Calu3 (cell line): Measurements from ENCODE around the gene ZNF740. TPM values are rescaled to one million over a fixed set of nuclear protein-coding genes. Genes with fewer than 3 reads are reported as not detected.
"Not testable (repeated sequence)": the region's sequence is repeated elsewhere in the genome, so short reads cannot be mapped to it uniquely, and the experiment has no call there.

ENCODE experiments used
- BruUV-seq: library from RNA; stranded (reverse); fragments of 400-500 nt; replicated peaks from 2 replicates; lab custom pipeline; 2021; lab: Mats Ljungman, UMichigan
- CTCF ChIA-PET: fragments of 300-600 bp; sonication (Branson Sonifier 250); formaldehyde crosslinking; loops from one replicate; lab custom pipeline; 2022; ENCODE audit warnings: antibody characterized with exemption; lab: Charles Lee
- DNase-seq: peaks from one replicate; pipeline ENCODE4 v3.0.0; 2022
- H3K27ac Mint-ChIP-seq: one replicate; pipeline ENCODE4 v1.8.0; 2022; ENCODE audit warnings: mixed read lengths; ENCODE audit not compliant: unreplicated experiment
- H3K27me3 Mint-ChIP-seq: one replicate; pipeline ENCODE4 v1.8.0; 2022; ENCODE audit warnings: mixed read lengths; ENCODE audit not compliant: unreplicated experiment
- H3K36me3 Mint-ChIP-seq: one replicate; pipeline ENCODE4 v1.8.0; 2022; ENCODE audit warnings: mild to moderate bottlenecking, moderate library complexity, mixed read lengths; ENCODE audit not compliant: insufficient read depth, unreplicated experiment
- H3K4me1 Mint-ChIP-seq: one replicate; pipeline ENCODE4 v1.8.0; 2022; ENCODE audit warnings: mild to moderate bottlenecking, low read depth, mixed read lengths; ENCODE audit not compliant: unreplicated experiment
- H3K4me3 Mint-ChIP-seq: one replicate; pipeline ENCODE4 v1.8.0; 2022; ENCODE audit warnings: mild to moderate bottlenecking, low read depth, moderate library complexity, mixed read lengths; ENCODE audit not compliant: unreplicated experiment
- H3K9me3 Mint-ChIP-seq: one replicate; pipeline ENCODE4 v1.8.0; 2022; ENCODE audit warnings: low read depth, mixed read lengths; ENCODE audit not compliant: unreplicated experiment
- CTCF ChIP-seq: fragments of 200-600 bp; IDR thresholded peaks from one replicate; pipeline ENCODE4 v1.8.0; 2022; ENCODE audit warnings: antibody characterized with exemption; ENCODE audit not compliant: unreplicated experiment
- intact Hi-C: fragments of 100-400 bp; cut with micrococcal nuclease; formaldehyde crosslinking; loops from one replicate; pipeline ENCODE4 v1.10.0; 2022; ENCODE audit not compliant: unreplicated experiment
- total RNA-seq: library from RNA; stranded (reverse); gene quantifications from 2 replicates; pipeline ENCODE4 v1.2.3, GENCODE V29; 2022

The ZNF740 gene
- total RNA-seq, 1 experiment from 2014 or later, result 32.7 TPM

GRCh38 chr12:53174881-53175491 lies 5.5 kb upstream of the ZNF740 start:
- intact Hi-C loops, result no loop called here
- Mint-ChIP-seq H3K4me1 (peaks cover 17% of the 10 kb centered on the region), H3K9me3 (no peaks in the 10 kb centered on the region), H3K4me3 (no peak overlapping the region), H3K36me3 (peaks cover 5% of the 10 kb centered on the region), H3K27ac (no peak overlapping the region), H3K27me3 (no peaks in the 10 kb centered on the region)
- no TSS peak for BruUV-seq
- TF ChIP-seq CTCF, result no peak
- CTCF ChIA-PET, result interaction anchor here (0.7 to 1.0 kb wide), 2 partner anchors 109 to 121 kb away, joined by 3 to 4 read pairs; partner anchors contain the start of gene PFDN5
- no peak for DNase-seq

- no peak for TF ChIP-seq CTCF
- no peak overlapping the region for H3K4me3 Mint-ChIP-seq
- no TSS peak for BruUV-seq
- peaks cover 18% of the 10 kb centered on the region for H3K4me1 Mint-ChIP-seq
- CTCF ChIA-PET, result no interaction called here
- no peaks in the 10 kb centered on the region for H3K9me3 Mint-ChIP-seq
- intact Hi-C loops, result no loop called here
- no peaks in the 10 kb centered on the region for H3K27me3 Mint-ChIP-seq
- no peak for DNase-seq
- no peak overlapping the region for H3K27ac Mint-ChIP-seq
- peaks cover 22% of the 10 kb centered on the region for H3K36me3 Mint-ChIP-seq
These were observed 3.8 kb upstream of the ZNF740 start for GRCh38 chr12:53176750-53177149.

GRCh38 chr12:53177447-53177846 lies 3.1 kb upstream of the ZNF740 start:
- H3K36me3 Mint-ChIP-seq, result peaks cover 29% of the 10 kb centered on the region
- DNase-seq, H3K27me3 Mint-ChIP-seq, BruUV-seq, H3K4me3 Mint-ChIP-seq, H3K27ac Mint-ChIP-seq, H3K9me3 Mint-ChIP-seq, intact Hi-C loops: not testable (repeated sequence)
- H3K4me1 Mint-ChIP-seq, result peaks cover 24% of the 10 kb centered on the region
- CTCF ChIA-PET, result interaction anchor here (0.6 kb wide), 1 partner anchor 389 kb away, joined by 4 read pairs; no protein-coding TSS in a partner anchor

GRCh38 chr12:53178803-53179202 lies 1.7 kb upstream of the ZNF740 start:
- Mint-ChIP-seq H3K36me3 (peaks cover 36% of the 10 kb centered on the region), H3K4me1 (peaks cover 30% of the 10 kb centered on the region)
- H3K27ac Mint-ChIP-seq, H3K4me3 Mint-ChIP-seq, CTCF ChIA-PET, H3K27me3 Mint-ChIP-seq, intact Hi-C loops, DNase-seq, BruUV-seq, H3K9me3 Mint-ChIP-seq: not testable (repeated sequence)

GRCh38 chr12:53179687-53180219 lies 769 bp upstream of the ZNF740 start:
- no peaks in the 10 kb centered on the region for H3K27me3 Mint-ChIP-seq
- peaks cover 29% of the 10 kb centered on the region for H3K4me1 Mint-ChIP-seq
- peak overlapping the region; percentile 85 for H3K4me3 Mint-ChIP-seq
- BruUV-seq, result no TSS peak
- no peak for TF ChIP-seq CTCF
- no peak for DNase-seq
- peaks cover 38% of the 10 kb centered on the region for H3K36me3 Mint-ChIP-seq
- intact Hi-C loops, result no loop called here
- no peaks in the 10 kb centered on the region for H3K9me3 Mint-ChIP-seq
- CTCF ChIA-PET, result interaction anchor here (1.0 to 1.7 kb wide), 3 partner anchors 18 to 114 kb away, joined by 3 to 11 read pairs (median 7); no protein-coding TSS in a partner anchor
- H3K27ac Mint-ChIP-seq, result peak overlapping the region; percentile 70
